H9 (cell line): ENCODE measurements around the gene ELF5. TPM values are rescaled to one million over a fixed set of nuclear protein-coding genes. Genes with fewer than 3 reads are reported as not detected.

Experiments
- DNase-seq: peaks from one replicate; pipeline ENCODE4 v3.0.0-alpha.2; 2017
- H2AFZ ChIP-seq: one replicate; pipeline ENCODE4 v1.6.1; 2013; ENCODE audit warnings: mild to moderate bottlenecking, low read length, control low read depth, moderate library complexity
- H2AK5ac ChIP-seq: 2 replicates; pipeline ENCODE4 v1.6.1; 2013; ENCODE audit warnings: low read length, control low read depth, mixed read lengths; ENCODE audit not compliant: insufficient read length
- H2BK120ac ChIP-seq: one replicate; pipeline ENCODE4 v1.6.1; 2013; ENCODE audit warnings: low read depth, mild to moderate bottlenecking, low read length, control low read depth, inconsistent platforms; ENCODE audit not compliant: poor library complexity, severe bottlenecking
- H2BK12ac ChIP-seq: 2 replicates; pipeline ENCODE4 v1.6.1; 2013; ENCODE audit warnings: low read length, control low read depth, mixed read lengths, low read depth; ENCODE audit not compliant: insufficient read length
- H2BK15ac ChIP-seq: 2 replicates; pipeline ENCODE4 v1.6.1; 2013; ENCODE audit warnings: low read depth, low read length, control low read depth
- H2BK20ac ChIP-seq: one replicate; pipeline ENCODE4 v1.6.1; 2013; ENCODE audit warnings: low read depth, mild to moderate bottlenecking, low read length, control low read depth, inconsistent platforms; ENCODE audit not compliant: poor library complexity, severe bottlenecking
- H2BK5ac ChIP-seq: 2 replicates; pipeline ENCODE4 v1.6.1; 2013; ENCODE audit warnings: low read length, control low read depth, mixed read lengths; ENCODE audit not compliant: insufficient read length
- H3K14ac ChIP-seq: 2 replicates; pipeline ENCODE4 v1.6.1; 2013; ENCODE audit warnings: low read length, control low read depth; ENCODE audit not compliant: insufficient read depth
- H3K18ac ChIP-seq: 2 replicates; pipeline ENCODE4 v1.6.1; 2013; ENCODE audit warnings: low read depth, mild to moderate bottlenecking, mixed read lengths, low read length, control low read depth; ENCODE audit not compliant: insufficient read length
- H3K23ac ChIP-seq: 2 replicates; pipeline ENCODE4 v1.6.1; 2013; ENCODE audit warnings: low read length, control low read depth, mixed read lengths, low read depth; ENCODE audit not compliant: insufficient read length
- H3K23me2 ChIP-seq: 2 replicates; pipeline ENCODE4 v1.6.1; 2013; ENCODE audit warnings: low read depth, mild to moderate bottlenecking, mixed read lengths, low read length, control low read depth; ENCODE audit not compliant: insufficient read length, poor library complexity, severe bottlenecking
- H3K27ac ChIP-seq: 2 replicates; pipeline ENCODE4 v1.5.1; 2013; ENCODE audit warnings: low read length, control low read depth, mixed read lengths, low read depth; ENCODE audit not compliant: insufficient read length
- H3K27me3 ChIP-seq: 2 replicates; pipeline ENCODE4 v1.6.1; 2013; ENCODE audit warnings: low read length, control low read depth, inconsistent platforms; ENCODE audit not compliant: insufficient read depth
- H3K4ac ChIP-seq: 2 replicates; pipeline ENCODE4 v1.6.1; 2013; ENCODE audit warnings: low read depth, mild to moderate bottlenecking, control low read depth, inconsistent platforms, low read length, moderate library complexity
- H3K4me1 ChIP-seq: 2 replicates; pipeline ENCODE4 v1.6.1; 2013; ENCODE audit warnings: low read length, control low read depth, inconsistent platforms; ENCODE audit not compliant: insufficient read depth
- H3K4me2 ChIP-seq: 2 replicates; pipeline ENCODE4 v1.6.1; 2013; ENCODE audit warnings: low read length, control low read depth, mixed read lengths; ENCODE audit not compliant: insufficient read length, insufficient read depth
- H3K56ac ChIP-seq: 2 replicates; pipeline ENCODE4 v1.6.1; 2013; ENCODE audit warnings: low read depth, mild to moderate bottlenecking, mixed read lengths, low read length, control low read depth; ENCODE audit not compliant: insufficient read length
- H3K79me1 ChIP-seq: 2 replicates; pipeline ENCODE4 v1.6.1; 2013; ENCODE audit warnings: low read depth, mild to moderate bottlenecking, moderate library complexity, low read length, control low read depth, inconsistent platforms; ENCODE audit not compliant: insufficient read depth, poor library complexity, severe bottlenecking
- H3K79me2 ChIP-seq: 2 replicates; pipeline ENCODE4 v1.6.1; 2013; ENCODE audit warnings: low read length, control low read depth, inconsistent platforms; ENCODE audit not compliant: insufficient read depth
- H3K9ac ChIP-seq: 2 replicates; pipeline ENCODE4 v1.6.1; 2013; ENCODE audit warnings: low read length, control low read depth, mixed read lengths; ENCODE audit not compliant: insufficient read length; ENCODE audit errors: extremely low read depth
- H3K9me3 ChIP-seq: one replicate; pipeline ENCODE4 v1.6.1; 2013; ENCODE audit warnings: low read depth, low read length, inconsistent platforms; ENCODE audit not compliant: control insufficient read depth
- H3T11ph ChIP-seq: one replicate; pipeline ENCODE4 v1.6.1; 2013; ENCODE audit warnings: mild to moderate bottlenecking, low read length, control low read depth, inconsistent platforms
- H4K20me1 ChIP-seq: one replicate; pipeline ENCODE4 v1.6.1; 2013; ENCODE audit not compliant: control insufficient read depth, insufficient read length, insufficient read depth
- H4K5ac ChIP-seq: 2 replicates; pipeline ENCODE4 v1.6.1; 2013; ENCODE audit warnings: low read depth, mild to moderate bottlenecking, mixed read lengths, low read length, control low read depth; ENCODE audit not compliant: insufficient read length
- H4K8ac ChIP-seq: replicated peaks from 2 replicates; pipeline ENCODE4 v1.6.1; 2013; ENCODE audit warnings: low read length, control low read depth, mixed read lengths, low read depth; ENCODE audit not compliant: insufficient read length
- H4K91ac ChIP-seq: 2 replicates; pipeline ENCODE4 v1.6.1; 2013; ENCODE audit warnings: low read depth, mild to moderate bottlenecking, moderate library complexity, mixed read lengths, low read length, control low read depth; ENCODE audit not compliant: insufficient read length
- H3K27ac Mint-ChIP-seq, 3 experiments: 2 replicates in 2 of 3; 3 replicates in 1 of 3; pipeline ENCODE4 v1.8.0; 2020 to 2021; ENCODE audit warnings: mixed read lengths in 3 of 3, mild to moderate bottlenecking in 1 of 3, moderate library complexity in 1 of 3
- H3K27me3 Mint-ChIP-seq: 2 replicates; pipeline ENCODE4 v1.8.0; 2021; ENCODE audit warnings: low read depth, mild to moderate bottlenecking, moderate library complexity, mixed read lengths
- H3K36me3 Mint-ChIP-seq, 3 experiments: 2 replicates in 2 of 3; 3 replicates in 1 of 3; pipeline ENCODE4 v1.8.0; 2020 to 2021; ENCODE audit warnings: low read depth in 3 of 3, mixed read lengths in 3 of 3; ENCODE audit not compliant: insufficient read depth in 1 of 3
- H3K4me1 Mint-ChIP-seq, 2 experiments: 2 replicates each; pipeline ENCODE4 v1.8.0; 2020; ENCODE audit warnings: mixed read lengths in 2 of 2
- H3K4me3 Mint-ChIP-seq, 2 experiments: 2 replicates in 1 of 2; 3 replicates in 1 of 2; pipeline ENCODE4 v1.8.0; 2020 to 2021; ENCODE audit warnings: mild to moderate bottlenecking in 2 of 2, mixed read lengths in 2 of 2, moderate library complexity in 1 of 2
- H3K9me3 Mint-ChIP-seq, 2 experiments: 2 replicates in 1 of 2; 3 replicates in 1 of 2; pipeline ENCODE4 v1.8.0; 2020; ENCODE audit warnings: mild to moderate bottlenecking in 2 of 2, mixed read lengths in 2 of 2, moderate library complexity in 1 of 2
- CTCF ChIP-seq: fragments of 200-600 bp; sonication (generic); conservative IDR thresholded peaks from 3 replicates; pipeline ENCODE4 v1.8.0; 2021; ENCODE audit warnings: antibody characterized with exemption, mild to moderate bottlenecking
- WGBS: extraction: QIAGEN DNeasy Blood & Tissue Kit; methylation state at CpG from one replicate; pipeline ENCODE4 v1.1.7; 2013; ENCODE audit warnings: missing lambda C conversion rate, low lambda C conversion rate, mixed read lengths; ENCODE audit not compliant: insufficient read length; ENCODE audit errors: extremely low coverage; 5-methylcytosine and 5-hydroxymethylcytosine counted together
- total RNA-seq: library from RNA; stranded (reverse); gene quantifications from 2 replicates; pipeline ENCODE4 v1.2.1, GENCODE V29; 2021

ELF5 gene
- total RNA-seq, 1 experiment from 2014 or later = not detected

DNA sequence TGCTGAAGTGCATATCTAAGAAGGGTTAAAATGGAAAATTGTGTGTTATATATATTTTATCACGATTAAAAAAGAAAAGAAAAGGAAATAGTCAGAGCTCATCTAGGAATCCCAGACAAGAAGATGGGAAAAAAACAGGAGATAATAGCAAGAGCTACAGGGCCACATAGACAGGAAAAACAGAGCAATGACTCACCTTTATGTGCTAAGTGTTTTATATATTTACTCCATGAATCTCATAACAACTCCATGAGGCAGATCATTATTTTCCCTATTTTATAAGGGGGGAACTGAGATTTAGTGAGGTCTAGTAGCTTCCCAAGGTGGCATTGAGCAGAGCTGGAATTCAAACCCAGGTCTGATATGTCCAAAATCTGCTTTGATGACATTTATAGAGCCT, 18.1 kb upstream of the ELF5 start:
- Histone ChIP-seq H3K27me3 (no peaks in the 10 kb centered on the region), H3K23me2 (no peaks in the 10 kb centered on the region), H2AK5ac (no peak overlapping the region), H3T11ph (no peak overlapping the region), H3K14ac (no peak overlapping the region), H3K18ac (no peak overlapping the region), H3K79me1 (no peaks in the 10 kb centered on the region), H3K9ac (no peak overlapping the region), H3K56ac (no peak overlapping the region), H2BK20ac (no peak overlapping the region), H3K27ac (no peak overlapping the region), H2BK12ac (no peak overlapping the region), H3K4ac (no peak overlapping the region), H2BK5ac (no peak overlapping the region), H4K5ac (no peak overlapping the region), H4K8ac (no peak overlapping the region), H3K23ac (no peak overlapping the region), H2AFZ (no peak overlapping the region), H3K9me3 (no peaks in the 10 kb centered on the region), H3K79me2 (no peaks in the 10 kb centered on the region), H4K91ac (no peak overlapping the region), H2BK15ac (no peak overlapping the region), H3K4me1 (no peaks in the 10 kb centered on the region), H4K20me1 (no peaks in the 10 kb centered on the region), H2BK120ac (no peak overlapping the region), H3K4me2 (no peak overlapping the region)
- no peaks in the 10 kb centered on the region for H3K4me1 Mint-ChIP-seq
- H3K36me3 Mint-ChIP-seq = peaks cover 0 to 2% (median 0%) of the 10 kb centered on the region in 3 experiments; a peak in 2 of 7 replicates
- no peak for DNase-seq
- H3K27ac Mint-ChIP-seq = no peak overlapping the region
- 100% methylated on average over 1 of the region's 1 CpG for WGBS
- H3K4me3 Mint-ChIP-seq = no peak overlapping the region
- H3K9me3 Mint-ChIP-seq = peaks cover 0 to 2% of the 10 kb centered on the region in 2 experiments; a peak in 3 of 5 replicates
- no peak for TF ChIP-seq CTCF
- peaks cover 4% of the 10 kb centered on the region for H3K27me3 Mint-ChIP-seq
